HG02943 (cell line): ENCODE measurements around the gene XG.
"Not testable (repeated sequence)": the region's sequence is repeated elsewhere in the genome, so short reads cannot be mapped to it uniquely, and the experiment has no call there.

Experiments
- ATAC-seq: cut with Tn5 transposase; IDR thresholded peaks from one replicate; pipeline ENCODE4 v1.9.1; 2021; ENCODE audit warnings: mild to moderate bottlenecking, low read depth, moderate library complexity; ENCODE audit not compliant: unreplicated experiment

Gene XG, protein sequence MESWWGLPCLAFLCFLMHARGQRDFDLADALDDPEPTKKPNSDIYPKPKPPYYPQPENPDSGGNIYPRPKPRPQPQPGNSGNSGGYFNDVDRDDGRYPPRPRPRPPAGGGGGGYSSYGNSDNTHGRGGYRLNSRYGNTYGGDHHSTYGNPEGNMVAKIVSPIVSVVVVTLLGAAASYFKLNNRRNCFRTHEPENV

GRCh38 chrX:2751874-2752300 lies at the start of gene XG:
Gene XG, plus strand, starts transcription at chrX:2752040. Its CDS starts 235 bp downstream, at chrX:2752275.
- not testable (repeated sequence) for ATAC-seq

- no peak for ATAC-seq
These were observed 47.9 kb upstream of the XG start for GRCh38 chrX:2703991-2704369.

DNA sequence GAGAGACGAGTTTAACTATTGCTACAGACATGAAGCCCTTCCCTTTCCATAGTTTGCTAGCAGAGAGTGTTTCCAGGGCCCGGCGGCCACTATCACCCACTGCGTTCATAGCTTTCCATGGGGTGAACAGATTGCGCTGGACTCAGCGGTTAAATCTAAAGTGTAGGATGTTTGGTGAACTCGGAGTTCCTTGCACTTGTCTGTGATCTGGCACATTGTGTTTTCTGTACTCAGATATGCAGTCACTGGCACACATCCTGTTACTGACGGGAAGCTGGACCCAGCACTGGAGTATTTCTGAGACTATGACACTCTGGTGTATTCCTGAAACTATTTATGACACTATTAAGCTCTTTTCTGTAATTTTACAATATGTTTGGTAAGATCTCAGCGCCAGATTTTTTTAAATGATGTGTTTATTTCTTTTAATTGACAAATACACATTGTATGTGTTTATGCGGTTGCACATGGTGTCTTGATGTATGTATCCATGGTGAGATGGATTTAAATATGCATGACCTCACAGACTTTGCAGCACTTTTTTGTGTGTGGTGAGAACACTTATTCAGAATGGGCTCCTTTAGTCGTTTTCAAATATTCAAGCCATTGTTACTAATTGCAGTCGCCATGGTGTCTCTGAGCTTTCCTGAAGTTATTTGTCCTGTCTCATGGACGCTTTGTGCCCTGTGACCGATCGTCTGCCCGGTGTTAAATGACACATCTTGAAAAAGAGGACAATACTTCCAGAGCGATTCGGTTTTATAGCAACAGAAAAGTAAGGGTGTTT lies 46.6 kb upstream of the XG start:
- no peak for ATAC-seq

- peak; percentile 93 for ATAC-seq
These were observed 44.5 kb upstream of the XG start for GRCh38 chrX:2707334-2707760.

DNA sequence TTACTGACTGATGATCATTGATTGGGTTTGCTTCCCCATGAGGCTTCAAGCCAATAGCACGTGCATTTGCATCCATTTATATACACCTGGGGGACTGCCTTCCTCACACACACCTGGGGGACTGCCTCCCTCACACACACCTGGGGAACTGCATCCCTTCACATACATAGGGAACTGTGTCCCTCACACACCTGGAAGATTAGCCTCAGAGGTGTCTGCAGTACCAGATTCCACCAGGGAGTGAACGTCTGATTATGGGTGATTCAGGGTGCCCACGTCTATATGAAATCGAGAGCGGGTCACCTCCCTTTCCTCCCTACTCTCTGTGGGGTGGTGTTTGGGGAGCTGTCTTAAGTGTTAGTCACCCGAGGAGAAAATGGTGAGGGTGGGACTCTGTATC lies 43.8 kb upstream of the XG start:
- no peak for ATAC-seq

GRCh38 chrX:2708592-2709188 lies 43.1 kb upstream of the XG start:
- no peak for ATAC-seq

- no peak for ATAC-seq
These were observed 42.3 kb upstream of the XG start for GRCh38 chrX:2709556-2709955.

GRCh38 chrX:2710041-2710840 lies 41.6 kb upstream of the XG start:
- no peak for ATAC-seq

DNA sequence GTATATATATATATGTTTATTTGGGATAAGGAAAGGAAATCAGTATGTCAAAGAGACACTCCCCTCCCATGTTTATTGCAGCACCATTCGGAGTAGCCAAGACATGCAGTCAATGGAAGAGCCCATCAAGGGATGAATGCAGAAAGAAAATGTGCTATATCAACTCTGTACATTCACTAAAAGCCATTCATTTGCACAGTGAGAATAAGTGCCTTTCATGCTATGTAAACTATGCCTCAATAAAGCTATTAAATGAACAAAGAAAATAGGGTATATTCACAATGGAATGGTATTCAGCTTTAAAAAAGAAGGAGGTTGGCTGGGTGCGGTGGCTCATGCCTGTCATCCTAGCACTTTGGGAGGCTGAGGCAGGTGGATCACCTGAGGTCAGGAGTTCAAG lies 40.4 kb upstream of the XG start:
- ATAC-seq, result no peak

GRCh38 chrX:2712428-2712827 lies 39.4 kb upstream of the XG start:
- ATAC-seq, result no peak

DNA sequence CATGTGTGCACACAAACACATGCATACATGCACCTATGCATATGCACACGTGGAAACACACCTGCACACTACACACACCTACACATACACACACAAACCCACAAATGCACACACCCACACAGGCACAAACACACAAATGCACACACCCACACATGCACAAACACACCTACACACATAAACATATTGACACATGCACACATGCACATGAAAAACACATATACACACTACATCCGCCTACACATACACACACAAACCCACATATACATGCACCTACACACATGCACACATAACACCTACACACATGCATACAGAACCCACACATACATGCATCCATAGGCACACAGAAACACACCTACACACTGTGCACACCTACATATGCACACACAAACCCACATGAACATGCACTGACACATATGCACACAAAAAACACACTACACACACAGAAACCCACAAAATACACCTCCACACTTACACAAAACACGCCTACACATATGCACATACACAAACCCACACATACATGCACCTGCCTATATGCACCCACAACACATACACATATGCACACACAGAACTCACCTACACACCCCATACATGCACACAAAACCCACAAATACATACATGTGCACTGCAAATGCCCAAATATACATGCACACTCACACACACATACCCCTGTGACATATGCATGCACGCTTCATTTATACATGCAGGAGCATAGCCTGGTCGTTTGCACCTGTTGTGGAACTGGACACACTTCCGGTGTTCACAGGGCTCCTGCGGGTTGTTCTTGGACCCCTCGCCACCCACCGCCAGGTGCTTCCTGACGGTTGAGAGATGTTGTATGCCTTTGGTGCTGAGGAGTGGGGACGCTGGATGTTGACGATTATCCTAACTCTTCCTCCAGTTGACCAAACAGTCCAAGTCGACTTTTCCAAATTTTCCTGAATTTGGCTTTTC lies 38.7 kb upstream of the XG start:
- ATAC-seq, result no peak

DNA sequence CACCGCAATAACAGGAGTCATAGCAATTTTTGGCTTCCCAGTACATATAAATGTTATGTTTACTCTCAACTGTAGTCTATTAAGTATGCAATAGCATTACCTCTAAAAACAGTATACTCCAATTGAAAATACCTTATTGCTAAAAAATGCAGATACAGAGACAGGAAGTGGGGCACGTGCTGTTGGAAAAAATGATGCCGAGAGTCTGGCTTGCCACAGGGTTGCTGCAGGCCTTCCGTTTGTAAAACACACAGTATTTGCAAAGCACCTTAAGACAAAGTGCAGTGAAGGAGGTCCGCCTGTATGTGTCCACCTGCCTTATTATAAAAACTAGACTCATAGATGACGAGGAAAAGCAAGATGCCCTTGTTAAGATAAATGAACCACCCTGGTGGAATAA lies 37.3 kb upstream of the XG start:
- ATAC-seq, result no peak

DNA sequence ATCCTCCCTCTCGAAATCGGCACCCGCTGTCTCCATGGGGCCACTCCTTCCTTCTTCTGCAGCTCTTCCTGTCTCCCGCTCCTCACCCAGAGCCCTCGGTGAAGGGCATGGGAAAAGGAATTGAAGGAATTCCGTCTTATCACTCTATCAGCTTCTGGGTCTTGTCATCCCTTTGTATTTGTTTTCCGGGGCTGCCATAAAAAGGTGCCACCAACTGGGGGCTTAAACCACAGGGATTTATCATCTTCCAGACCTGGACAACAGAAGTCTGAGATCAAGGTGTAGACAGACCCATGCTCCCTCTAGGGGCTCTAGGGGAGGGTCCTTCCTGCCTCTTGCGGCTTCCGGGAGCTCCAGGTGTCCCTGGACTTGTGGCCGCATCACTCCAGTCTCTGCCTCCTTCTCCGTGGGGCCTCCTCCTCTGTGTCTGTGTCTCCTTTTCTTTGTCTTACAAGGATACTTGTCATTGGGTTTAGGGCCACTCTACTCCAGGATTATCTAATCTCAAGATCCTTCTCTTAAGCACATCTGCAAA lies 36.7 kb upstream of the XG start:
- no peak for ATAC-seq

GRCh38 chrX:2717312-2717711 lies 34.5 kb upstream of the XG start:
- no peak for ATAC-seq

DNA sequence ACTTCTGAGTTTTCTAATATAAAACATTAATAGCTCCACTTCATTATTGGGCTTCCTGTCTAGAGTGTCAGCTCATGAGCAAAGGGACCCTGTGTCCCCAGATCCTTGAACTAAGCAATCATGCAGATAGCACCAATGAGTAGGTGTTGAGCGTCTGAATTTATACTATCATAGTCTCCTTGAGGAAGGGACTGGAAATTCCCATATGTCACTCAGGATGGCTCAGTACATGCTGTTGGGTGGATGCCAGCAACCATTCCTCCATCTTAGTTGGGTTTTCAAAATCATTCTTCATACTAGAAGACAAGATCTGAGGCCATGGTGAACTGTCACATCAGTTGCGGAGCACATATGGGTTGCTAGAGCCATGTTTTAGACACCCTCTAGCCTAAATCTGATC lies 33.0 kb upstream of the XG start:
- ATAC-seq, result no peak

DNA sequence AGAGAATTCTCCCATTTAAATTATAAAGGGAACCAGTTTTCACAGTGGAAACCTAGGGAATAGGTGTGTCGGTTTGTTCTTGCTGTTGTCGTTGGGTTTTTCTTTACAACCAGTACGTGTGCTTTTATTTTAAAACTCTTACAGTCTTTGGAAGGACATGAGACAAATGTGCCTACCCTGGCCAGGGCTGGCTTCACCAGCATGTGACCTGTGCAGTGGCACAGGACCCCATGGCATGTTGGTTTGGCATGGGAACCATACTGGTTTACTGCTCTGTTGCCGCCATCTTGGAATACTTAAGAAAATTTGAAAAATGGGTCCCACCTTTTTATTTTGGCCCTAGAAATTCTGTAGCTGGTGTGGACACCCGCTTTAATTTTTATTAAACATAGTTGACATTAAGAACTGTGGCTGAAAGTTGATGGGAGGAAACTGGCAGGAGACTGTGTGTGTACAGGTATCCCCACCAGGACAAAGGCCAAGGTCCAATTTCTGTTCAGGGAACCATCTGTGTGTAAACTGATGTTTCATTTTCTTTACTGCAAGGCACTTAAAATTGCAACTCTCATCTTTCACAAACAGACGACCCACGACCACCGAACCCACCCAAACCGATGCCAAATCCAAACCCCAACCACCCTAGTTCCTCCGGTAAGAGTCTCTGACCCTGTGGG lies 31.9 kb upstream of the XG start:
- no peak for ATAC-seq

- no peak for ATAC-seq
These were observed 28.5 kb upstream of the XG start for GRCh38 chrX:2723286-2723879.

- not testable (repeated sequence) for ATAC-seq
These were observed 24.6 kb upstream of the XG start for GRCh38 chrX:2727264-2727663.

GRCh38 chrX:2732076-2732475 lies 19.8 kb upstream of the XG start:
- no peak for ATAC-seq
